SJSA1 (cell line): ENCODE results near the gene ATP5F1E. TPM values are rescaled to one million over a fixed set of nuclear protein-coding genes. Genes with fewer than 3 reads are reported as not detected.

Source experiments
- DNase-seq, 2 experiments: peaks; one replicate each; pipeline ENCODE4 v3.0.0-alpha.2; 2015 to 2020; ENCODE audit warnings: low spot score in 2 of 2, low read depth in 1 of 2
- H3K27ac ChIP-seq: fragments of 250-450 bp; sonication (Bioruptor Pico); 2 replicates; pipeline ENCODE4 v1.5.1; 2020; ENCODE audit warnings: mild to moderate bottlenecking, moderate library complexity
- H3K27me3 ChIP-seq: fragments of 250-450 bp; sonication (Bioruptor Pico); replicated peaks from 2 replicates; pipeline ENCODE4 v1.5.1; 2020; ENCODE audit warnings: mild to moderate bottlenecking, moderate library complexity
- H3K36me3 ChIP-seq: fragments of 250-450 bp; sonication (Bioruptor Pico); 2 replicates; pipeline ENCODE4 v1.5.1; 2020; ENCODE audit warnings: mild to moderate bottlenecking
- H3K4me1 ChIP-seq: fragments of 250-450 bp; sonication (Bioruptor Pico); replicated peaks from 2 replicates; pipeline ENCODE4 v1.6.1; 2021; ENCODE audit warnings: mild to moderate bottlenecking
- H3K4me3 ChIP-seq: fragments of 250-450 bp; sonication (Bioruptor Pico); 2 replicates; pipeline ENCODE4 v1.5.1; 2020; ENCODE audit warnings: mild to moderate bottlenecking
- H3K9me3 ChIP-seq: fragments of 250-450 bp; sonication (Bioruptor Pico); replicated peaks from 2 replicates; pipeline ENCODE4 v1.5.1; 2020; ENCODE audit warnings: mild to moderate bottlenecking
- total RNA-seq: library from RNA; depleted of rRNA; stranded (reverse); fragments of >200 nt; shearing (Covaris generic); gene quantifications from 2 replicates; pipeline ENCODE4 v1.2.3, GENCODE V29; 2014

Gene ATP5F1E
- total RNA-seq, 1 experiment from 2014 or later, result 47.4 TPM

DNA sequence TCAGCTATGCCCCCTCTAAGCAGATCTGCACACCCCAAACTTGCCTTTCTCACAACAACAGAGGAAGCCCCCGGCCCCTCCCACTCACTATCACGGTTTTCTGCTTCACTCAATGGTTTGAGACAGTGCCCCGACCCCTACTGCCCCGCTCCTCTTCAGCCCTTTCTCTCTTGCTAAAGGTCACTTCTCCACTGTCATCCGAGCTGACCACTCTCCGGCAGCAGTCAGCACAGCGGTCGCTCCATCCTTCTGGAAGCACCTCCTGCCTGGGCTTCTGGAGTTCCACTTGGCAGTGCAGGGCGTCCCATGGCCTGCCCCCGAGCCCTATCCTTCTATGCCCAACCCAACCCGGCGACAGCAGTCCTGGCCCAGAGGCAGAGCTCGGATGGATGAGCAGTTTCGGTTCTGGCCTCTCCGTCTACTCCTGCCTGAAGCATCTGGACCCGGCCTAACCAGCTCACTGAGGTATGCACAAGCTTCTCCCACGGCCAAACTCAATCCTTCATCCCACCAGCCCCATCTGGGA is 29.2 kb downstream of the ATP5F1E start:
- peaks cover 27% of the 10 kb centered on the region for H3K4me1 ChIP-seq
- H3K36me3 ChIP-seq, result peaks cover 85% of the 10 kb centered on the region
- DNase-seq, result no peak
- no peak overlapping the region for H3K27ac ChIP-seq
- no peaks in the 10 kb centered on the region for H3K27me3 ChIP-seq
- H3K4me3 ChIP-seq, result no peak overlapping the region
- H3K9me3 ChIP-seq, result no peaks in the 10 kb centered on the region

DNA sequence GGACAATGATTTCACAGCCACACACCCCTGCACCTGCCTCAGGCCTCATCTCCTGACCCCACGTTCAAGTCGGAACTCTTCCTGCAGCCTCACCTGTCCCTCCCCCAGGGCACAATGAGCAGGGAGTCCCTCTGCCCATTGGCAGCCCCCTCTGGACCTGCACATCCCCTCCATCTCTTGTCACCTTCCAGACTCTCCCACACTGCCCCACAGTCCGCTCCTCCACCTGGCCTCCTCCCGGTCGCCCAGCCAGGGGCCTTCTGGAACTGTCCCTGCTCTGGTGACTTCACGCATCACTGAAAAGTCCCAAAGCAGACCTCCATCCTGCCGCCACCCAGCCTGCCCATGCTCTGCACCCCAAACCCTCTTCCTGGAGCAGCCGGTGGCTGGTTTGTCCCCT is 29.7 kb downstream of the ATP5F1E start:
- H3K4me3 ChIP-seq, result no peak overlapping the region
- H3K4me1 ChIP-seq, result peaks cover 24% of the 10 kb centered on the region
- no peak overlapping the region for H3K27ac ChIP-seq
- H3K9me3 ChIP-seq, result no peaks in the 10 kb centered on the region
- DNase-seq, result no peak
- no peaks in the 10 kb centered on the region for H3K27me3 ChIP-seq
- peaks cover 91% of the 10 kb centered on the region for H3K36me3 ChIP-seq

DNA sequence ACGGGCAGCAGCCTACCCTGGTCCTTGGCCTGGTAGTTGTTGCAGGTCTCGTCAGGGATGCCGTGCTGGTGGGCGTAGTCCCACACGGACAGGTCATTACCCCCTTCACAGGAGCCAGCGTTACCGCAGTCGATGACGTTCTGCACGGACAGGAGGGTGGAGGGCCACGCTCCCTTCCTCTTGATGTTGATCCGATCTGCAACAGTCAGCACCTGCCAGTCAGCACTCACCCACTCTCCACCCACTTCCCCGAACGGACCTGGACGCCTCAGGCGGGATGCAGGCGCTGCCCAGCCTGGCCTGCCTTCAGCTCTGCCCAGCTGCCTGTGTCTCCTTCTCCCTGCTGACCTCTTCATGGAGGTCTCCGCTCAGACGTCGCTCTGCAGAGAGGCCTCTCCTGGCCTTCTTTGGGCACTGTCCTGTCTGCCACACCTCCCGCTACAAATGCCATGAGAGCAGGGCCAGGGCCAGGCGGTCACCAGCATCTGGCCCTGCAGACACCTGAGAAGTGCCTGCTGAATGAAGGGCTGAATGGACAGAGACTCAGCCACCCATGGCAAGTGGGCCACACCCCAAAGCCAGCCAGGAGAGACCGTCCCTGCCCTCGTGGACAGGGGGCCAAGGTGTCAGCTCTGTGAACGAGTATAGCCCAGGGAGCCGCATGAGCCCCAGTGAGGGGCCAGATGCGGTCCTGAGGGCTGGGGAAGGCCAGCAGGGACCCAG is 30.5 kb downstream of the ATP5F1E start:
- H3K4me1 ChIP-seq, result peaks cover 16% of the 10 kb centered on the region
- H3K27me3 ChIP-seq, result no peaks in the 10 kb centered on the region
- no peak overlapping the region for H3K4me3 ChIP-seq
- H3K27ac ChIP-seq, result no peak overlapping the region
- H3K36me3 ChIP-seq, result peaks cover 91% of the 10 kb centered on the region
- H3K9me3 ChIP-seq, result no peaks in the 10 kb centered on the region
- no peak for DNase-seq

DNA sequence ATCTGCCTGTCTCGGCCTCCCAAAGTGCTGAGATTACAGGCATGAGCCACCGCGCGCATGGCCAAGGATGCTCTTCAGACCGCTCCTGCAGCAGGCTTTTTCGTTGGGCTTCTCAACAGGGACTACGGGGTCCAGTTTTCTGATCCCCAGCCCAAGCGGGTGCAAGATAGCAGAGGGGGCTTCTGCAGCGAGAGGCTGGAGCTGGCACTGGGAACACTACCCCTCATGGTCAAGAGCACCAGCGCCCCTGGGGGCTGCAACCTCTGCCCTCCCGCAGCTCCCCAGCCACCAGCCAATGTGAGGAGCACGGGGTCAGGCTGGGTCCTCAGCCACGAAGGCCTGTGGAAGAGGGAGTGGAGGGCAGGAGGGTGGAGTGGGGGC is 31.1 kb downstream of the ATP5F1E start:
- Histone ChIP-seq H3K36me3 (peaks cover 92% of the 10 kb centered on the region), H3K4me3 (no peak overlapping the region), H3K9me3 (no peaks in the 10 kb centered on the region), H3K27me3 (no peaks in the 10 kb centered on the region), H3K4me1 (peaks cover 10% of the 10 kb centered on the region), H3K27ac (no peak overlapping the region)
- DNase-seq, result no peak

DNA sequence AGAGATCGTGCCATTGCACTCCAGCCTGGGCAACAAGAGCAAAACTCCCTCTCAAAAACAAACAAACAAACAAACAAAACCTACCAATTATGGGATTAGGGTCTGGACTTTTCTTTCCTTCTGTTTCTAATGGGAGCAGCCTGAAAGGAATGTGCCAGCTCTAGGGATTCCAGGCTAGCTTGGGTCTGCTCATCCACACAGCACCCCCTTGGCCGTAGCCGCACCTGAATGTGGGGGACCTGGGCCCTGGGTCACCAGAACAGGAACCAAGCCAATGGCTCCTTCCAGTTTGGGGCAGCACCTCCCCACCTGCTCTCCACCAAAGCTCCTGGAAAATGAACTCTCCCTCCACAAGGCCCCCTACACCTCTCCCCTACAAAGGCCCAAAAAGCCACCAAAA is 31.8 kb downstream of the ATP5F1E start:
- Histone ChIP-seq H3K9me3 (no peaks in the 10 kb centered on the region), H3K27me3 (no peaks in the 10 kb centered on the region), H3K36me3 (peaks cover 92% of the 10 kb centered on the region), H3K27ac (no peak overlapping the region), H3K4me1 (peaks cover 3% of the 10 kb centered on the region), H3K4me3 (no peak overlapping the region)
- no peak for DNase-seq

DNA sequence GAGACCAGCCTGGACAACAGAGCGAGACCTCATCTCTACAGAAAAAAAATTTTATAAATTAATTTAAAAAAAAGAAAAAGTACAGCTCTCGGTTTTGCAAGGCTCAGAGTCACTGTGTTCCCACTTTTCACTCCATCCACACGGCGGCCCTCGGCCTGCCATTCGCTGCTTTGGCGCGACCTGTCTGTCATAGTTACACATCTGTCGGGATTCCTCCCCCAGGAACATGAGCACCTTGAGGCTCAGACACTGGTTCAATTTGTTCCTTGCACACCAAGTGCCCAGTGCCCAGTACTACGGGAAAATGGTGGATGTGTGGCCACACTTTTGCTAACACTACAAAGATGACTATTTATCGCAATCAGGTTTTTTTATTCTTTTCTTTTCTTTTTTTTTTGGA is 33.5 kb downstream of the ATP5F1E start:
- no peak overlapping the region for H3K27ac ChIP-seq
- H3K27me3 ChIP-seq, result no peaks in the 10 kb centered on the region
- no peaks in the 10 kb centered on the region for H3K9me3 ChIP-seq
- H3K36me3 ChIP-seq, result peaks cover 90% of the 10 kb centered on the region
- DNase-seq, result no peak
- H3K4me1 ChIP-seq, result no peaks in the 10 kb centered on the region
- no peak overlapping the region for H3K4me3 ChIP-seq

DNA sequence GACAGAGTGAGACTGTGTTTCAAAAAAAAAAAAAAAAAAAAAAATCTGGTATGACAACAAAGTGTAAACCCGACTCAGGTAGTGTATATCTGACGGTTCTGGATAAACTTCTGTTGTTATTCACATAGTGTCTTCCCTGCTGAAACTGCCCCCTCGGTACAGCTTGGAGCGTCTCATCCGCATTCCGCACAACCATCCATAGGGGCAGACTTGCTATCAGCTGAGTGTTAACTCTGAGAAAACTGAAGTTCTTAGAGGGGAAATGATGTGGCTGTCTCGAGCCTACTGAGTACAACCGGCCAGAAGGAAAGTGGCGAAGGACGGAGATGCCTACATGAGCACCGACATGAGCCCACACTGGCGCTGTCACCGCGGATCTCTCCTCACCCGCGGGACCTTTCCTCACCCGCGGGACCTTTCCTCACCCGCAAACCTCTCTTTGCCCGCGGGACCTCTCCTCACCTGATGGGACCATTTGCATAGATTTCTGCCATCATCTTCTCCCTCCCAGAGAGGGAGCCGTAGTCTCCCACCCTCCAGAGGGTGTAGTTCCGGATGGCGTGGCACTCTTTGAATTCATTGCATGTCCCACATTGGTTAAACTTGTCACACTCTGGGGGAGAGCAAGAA is 34.9 kb downstream of the ATP5F1E start:
- Histone ChIP-seq H3K9me3 (no peaks in the 10 kb centered on the region), H3K27ac (no peak overlapping the region), H3K4me1 (no peaks in the 10 kb centered on the region), H3K36me3 (peaks cover 91% of the 10 kb centered on the region), H3K4me3 (no peak overlapping the region), H3K27me3 (no peaks in the 10 kb centered on the region)
- no peak for DNase-seq

DNA sequence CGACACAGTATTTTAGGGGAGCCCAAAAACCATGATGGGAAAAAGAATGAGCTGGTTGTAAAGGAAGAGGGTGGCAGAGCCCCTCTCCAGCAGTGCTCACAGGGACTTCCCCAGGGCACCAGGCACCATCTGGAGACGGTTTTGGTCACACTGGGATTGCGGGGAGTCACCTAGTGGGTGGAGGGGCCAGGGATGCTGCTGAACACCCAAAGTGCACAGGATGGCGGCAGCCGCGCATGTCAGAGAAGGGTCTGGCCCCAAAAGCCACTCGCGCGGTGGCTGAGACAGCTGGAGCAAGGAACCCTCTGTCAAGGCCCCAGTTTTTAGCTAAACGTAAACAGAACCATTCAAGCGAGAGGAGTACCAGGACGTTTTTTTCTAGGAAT is 35.9 kb downstream of the ATP5F1E start:
- Histone ChIP-seq H3K4me1 (no peaks in the 10 kb centered on the region), H3K27me3 (no peaks in the 10 kb centered on the region), H3K27ac (no peak overlapping the region), H3K9me3 (no peaks in the 10 kb centered on the region), H3K36me3 (peaks cover 91% of the 10 kb centered on the region), H3K4me3 (no peak overlapping the region)
- no peak for DNase-seq

DNA sequence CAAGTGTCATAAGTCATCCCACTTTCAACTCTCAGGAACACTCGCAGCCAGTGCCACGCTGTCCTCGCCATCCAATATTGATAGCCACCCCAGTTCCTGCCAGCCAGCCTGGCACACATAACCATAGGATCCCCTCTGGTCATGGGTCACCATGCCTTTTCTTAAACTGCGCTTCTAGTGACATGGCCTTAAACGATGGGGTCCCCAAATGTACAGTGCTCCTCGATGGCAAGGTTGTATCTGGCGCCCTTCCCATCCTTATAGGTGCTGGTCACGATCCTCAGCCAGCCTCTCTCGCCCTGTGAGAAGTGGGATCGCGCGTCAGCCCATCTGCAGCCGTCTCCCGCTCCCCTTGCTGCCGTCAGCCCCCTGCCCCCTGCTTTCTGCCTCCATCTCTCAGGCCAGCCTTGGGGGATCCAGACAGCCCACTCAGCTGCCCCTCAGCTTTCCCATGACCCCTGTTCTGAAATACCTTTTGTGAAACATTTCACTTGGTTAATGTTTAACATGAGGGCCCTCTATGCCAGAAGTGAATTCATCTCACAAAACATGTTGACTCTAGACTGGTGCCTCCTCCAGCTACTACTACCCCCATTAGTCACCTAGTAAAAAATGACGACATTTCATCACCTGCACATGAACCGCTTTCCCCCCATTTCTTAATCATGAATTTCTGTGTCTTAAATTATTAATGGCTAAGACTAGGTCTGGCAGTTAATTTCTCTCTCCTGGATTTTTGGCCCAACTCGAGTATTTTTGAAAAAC is 36.5 kb downstream of the ATP5F1E start:
- no peak for DNase-seq
- H3K27ac ChIP-seq, result no peak overlapping the region
- H3K4me1 ChIP-seq, result no peaks in the 10 kb centered on the region
- peaks cover 91% of the 10 kb centered on the region for H3K36me3 ChIP-seq
- no peaks in the 10 kb centered on the region for H3K9me3 ChIP-seq
- no peak overlapping the region for H3K4me3 ChIP-seq
- no peaks in the 10 kb centered on the region for H3K27me3 ChIP-seq

DNA sequence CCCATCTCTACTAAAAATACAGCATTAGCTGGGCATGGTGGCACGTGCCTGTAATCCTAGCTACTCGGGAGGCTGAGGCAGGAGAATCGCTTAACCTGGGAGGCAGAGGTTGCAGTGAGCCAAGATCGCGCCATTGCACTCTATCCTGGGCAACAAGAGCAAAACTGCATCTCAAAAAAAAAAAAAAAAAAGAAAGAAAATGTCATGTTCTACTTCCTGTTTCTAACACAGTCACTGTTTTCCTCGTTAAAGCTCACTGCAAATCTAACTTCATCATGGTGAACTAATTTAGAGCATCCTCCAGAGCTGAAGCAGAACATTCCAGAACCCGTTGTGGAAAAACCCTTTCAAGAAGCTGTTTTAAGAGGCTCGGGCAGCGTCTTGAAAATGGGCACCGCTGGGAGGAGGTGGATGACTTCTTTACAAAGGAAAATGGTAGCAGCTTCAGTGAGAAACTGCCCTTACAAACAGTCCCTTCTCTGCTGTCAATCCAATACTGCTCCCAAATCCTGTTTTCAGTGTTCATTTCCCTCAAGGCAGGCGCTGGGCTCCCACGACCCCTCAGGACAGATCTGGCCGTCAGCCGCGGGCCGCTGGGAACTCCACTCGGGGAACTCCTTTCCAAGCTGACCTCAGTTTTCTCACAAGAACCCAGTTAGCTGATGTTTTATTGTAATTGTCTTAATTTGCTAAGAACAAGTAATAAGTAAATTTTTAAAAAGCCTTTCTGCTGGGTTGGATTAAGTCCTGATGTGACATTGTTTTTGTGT is 37.6 kb downstream of the ATP5F1E start:
- H3K36me3 ChIP-seq, result peaks cover 94% of the 10 kb centered on the region
- H3K27ac ChIP-seq, result no peak overlapping the region

DNA sequence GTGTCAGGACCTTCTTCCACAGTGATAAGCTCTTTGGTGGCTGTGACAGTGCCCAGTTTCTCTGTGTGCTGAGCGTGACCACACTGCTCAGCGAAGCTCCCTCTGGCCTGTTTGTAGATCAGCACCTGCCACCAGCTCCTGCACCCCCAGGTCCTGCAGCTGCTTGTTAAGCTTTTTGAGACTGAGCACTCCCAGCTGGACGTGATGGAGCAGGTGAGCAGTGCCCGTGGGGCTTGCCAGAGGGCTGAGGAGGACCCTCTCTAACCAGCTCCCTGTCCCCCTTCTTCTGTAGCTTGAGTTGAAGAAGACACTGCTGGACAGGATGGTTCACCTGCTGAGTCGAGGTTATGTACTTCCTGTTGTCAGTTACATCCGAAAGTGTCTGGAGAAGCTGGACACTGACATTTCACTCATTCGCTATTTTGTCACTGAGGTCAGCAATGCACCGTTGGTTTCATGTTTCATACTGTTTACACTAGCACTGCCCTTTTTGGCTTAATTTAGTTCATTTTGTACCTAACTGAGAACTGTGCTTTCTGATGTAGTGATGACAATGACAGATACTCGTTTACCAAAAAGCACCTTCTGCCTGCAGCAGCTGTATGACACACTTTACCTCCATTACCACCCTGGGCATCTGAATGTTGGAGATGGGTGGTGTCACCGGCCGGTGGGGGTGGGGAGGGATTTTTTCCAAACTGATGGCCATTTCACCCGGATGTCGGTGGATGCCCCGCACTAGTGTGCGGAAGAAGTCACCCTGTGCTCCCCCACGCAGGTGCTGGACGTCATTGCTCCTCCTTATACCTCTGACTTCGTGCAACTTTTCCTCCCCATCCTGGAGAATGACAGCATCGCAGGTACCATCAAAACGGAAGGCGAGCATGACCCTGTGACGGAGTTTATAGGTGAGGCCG is 38.5 kb downstream of the ATP5F1E start:
- no peak overlapping the region for H3K4me3 ChIP-seq
- H3K27me3 ChIP-seq, result no peaks in the 10 kb centered on the region
- H3K36me3 ChIP-seq, result peaks cover 94% of the 10 kb centered on the region
- H3K9me3 ChIP-seq, result no peaks in the 10 kb centered on the region
- H3K4me1 ChIP-seq, result no peaks in the 10 kb centered on the region
- no peak for DNase-seq
- H3K27ac ChIP-seq, result no peak overlapping the region

More for the DNA sequence above, 37.6 kb downstream of the ATP5F1E start:
- Histone ChIP-seq H3K27me3 (no peaks in the 10 kb centered on the region), H3K4me1 (no peaks in the 10 kb centered on the region), H3K4me3 (no peak overlapping the region), H3K9me3 (no peaks in the 10 kb centered on the region)
- DNase-seq, result no peak

DNA sequence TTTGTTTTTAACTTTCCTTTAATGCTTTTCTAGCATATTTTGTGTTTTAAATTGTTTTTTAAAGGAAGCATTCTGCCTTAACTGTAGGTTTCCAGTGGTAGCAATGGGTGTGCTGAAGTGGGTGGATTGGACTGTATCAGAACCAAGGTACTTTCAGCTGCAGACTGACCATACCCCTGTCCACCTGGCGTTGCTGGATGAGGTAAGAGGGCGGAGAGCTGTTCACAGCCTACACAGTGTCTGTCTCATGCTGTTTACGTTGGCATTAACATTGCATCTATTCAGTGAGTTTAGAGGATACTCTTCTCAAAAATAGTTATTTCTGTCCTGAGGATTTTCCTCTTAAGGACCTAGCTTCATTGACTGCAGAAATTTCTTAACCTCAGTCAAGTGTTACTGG is 39.2 kb downstream of the ATP5F1E start:
- Histone ChIP-seq H3K27ac (no peak overlapping the region), H3K36me3 (peaks cover 98% of the 10 kb centered on the region)

DNA sequence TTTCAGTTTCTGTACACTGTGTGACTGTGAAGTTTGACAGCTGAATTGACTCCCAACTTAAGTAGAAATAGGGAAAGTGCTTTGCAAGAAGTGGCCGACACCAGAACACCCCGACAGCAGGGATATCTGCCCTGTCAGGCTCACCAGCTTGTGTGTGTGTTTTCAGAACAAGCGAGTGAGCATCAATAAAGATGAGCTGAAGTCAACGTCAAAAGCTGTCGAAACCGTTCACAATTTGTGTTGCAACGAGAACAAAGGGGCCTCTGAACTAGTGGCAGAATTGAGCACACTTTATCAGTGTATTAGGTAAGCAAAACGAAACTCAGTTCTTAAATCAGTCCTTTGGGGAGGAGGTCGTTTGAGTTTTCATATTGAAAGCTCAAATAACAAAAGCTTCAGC is 40.4 kb downstream of the ATP5F1E start:
- Histone ChIP-seq H3K27me3 (no peaks in the 10 kb centered on the region), H3K9me3 (no peaks in the 10 kb centered on the region), H3K27ac (no peak overlapping the region), H3K4me1 (no peaks in the 10 kb centered on the region), H3K36me3 (peaks cover 98% of the 10 kb centered on the region), H3K4me3 (no peak overlapping the region)
- no peak for DNase-seq

More for the DNA sequence above, 39.2 kb downstream of the ATP5F1E start:
- Histone ChIP-seq H3K9me3 (no peaks in the 10 kb centered on the region), H3K4me3 (no peak overlapping the region), H3K4me1 (no peaks in the 10 kb centered on the region), H3K27me3 (no peaks in the 10 kb centered on the region)
- no peak for DNase-seq
